CD4-positive, alpha-beta T cell treated with Interleukin-17A for 1 hour (primary cell): ENCODE measurements around the gene MAPK8.
"Not testable (repeated sequence)": the region's sequence is repeated elsewhere in the genome, so short reads cannot be mapped to it uniquely, and the experiment has no call there.

Experiments used
- DNase-seq: peaks from one replicate; pipeline ENCODE4 v3.0.0-alpha.2; 2020

MAPK8 gene

DNA sequence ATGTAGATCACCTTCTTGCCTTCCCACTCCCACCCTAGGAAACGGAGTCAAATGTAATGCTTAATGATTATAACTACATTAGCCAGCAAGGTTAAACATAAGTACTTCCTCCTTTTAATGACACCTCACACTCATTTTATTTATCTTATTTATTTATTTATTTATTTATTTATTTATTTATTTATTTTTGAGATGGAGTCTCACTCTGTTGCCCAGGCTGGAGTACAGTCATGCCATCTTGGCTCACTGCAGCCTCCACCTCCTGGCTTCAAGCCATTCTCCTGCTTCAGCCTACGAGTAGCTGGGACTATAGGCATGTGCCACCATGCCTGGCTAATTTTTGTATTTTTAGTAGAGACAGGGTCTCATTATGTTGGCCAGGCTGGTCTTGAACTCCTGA lies 115.4 kb downstream of the MAPK8 start:
- not testable (repeated sequence) for DNase-seq

DNA sequence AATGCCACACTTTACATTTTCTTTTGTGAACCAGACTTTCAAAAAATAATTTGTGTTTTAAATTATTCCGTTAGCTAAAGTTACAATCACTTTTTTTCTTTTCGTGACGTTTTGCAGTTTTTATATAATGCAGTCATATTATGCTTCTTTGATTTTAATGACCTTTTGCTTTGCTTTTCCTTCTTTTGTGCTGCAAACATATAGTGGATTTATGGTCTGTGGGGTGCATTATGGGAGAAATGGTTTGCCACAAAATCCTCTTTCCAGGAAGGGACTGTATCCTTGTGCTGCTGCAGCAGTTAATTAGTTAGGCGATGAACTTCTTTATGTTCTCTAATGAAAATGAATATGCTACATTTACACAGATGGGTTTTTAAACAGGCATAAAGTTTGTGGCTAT lies 117.4 kb downstream of the MAPK8 start:
- no peak for DNase-seq

DNA sequence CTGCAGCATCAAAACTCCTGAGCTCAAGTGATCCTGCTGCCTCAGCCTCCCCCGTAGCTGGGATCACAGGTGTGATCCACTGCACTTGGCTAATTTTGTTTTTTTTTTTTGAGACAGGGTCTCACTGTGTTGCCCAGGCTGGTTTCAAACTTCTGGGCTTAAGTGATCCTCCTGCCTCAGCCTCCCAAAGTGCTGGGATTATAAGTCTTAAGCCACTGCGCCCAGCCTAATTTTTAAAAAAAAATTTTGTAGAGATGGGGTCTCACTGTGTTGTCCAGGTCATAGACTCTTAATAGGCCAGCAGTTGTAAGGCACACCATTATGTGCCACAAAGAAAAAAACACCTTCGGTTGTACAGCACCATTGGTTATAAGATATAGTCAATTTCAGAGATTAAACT lies 122.4 kb downstream of the MAPK8 start:
- DNase-seq: no peak

DNA sequence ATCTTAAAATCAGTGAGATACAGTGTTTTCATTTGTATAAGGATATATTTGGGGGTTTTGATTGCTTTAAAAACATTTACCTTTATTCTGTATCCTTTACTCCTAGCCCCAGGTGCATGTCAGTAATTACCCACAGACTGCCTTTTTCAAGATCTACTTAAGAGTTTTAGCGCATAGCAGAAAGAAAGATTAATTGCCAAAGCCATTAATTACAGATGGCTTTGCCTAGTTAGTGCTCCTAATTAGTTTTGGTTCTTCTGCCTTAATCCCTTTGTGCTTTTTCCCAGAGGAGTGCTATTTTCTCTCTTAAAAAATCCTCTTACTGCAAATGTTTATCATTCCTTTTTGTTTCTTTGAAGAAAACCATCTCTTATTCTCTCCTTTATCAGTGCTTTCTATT lies 122.8 kb downstream of the MAPK8 start:
- DNase-seq: no peak

DNA sequence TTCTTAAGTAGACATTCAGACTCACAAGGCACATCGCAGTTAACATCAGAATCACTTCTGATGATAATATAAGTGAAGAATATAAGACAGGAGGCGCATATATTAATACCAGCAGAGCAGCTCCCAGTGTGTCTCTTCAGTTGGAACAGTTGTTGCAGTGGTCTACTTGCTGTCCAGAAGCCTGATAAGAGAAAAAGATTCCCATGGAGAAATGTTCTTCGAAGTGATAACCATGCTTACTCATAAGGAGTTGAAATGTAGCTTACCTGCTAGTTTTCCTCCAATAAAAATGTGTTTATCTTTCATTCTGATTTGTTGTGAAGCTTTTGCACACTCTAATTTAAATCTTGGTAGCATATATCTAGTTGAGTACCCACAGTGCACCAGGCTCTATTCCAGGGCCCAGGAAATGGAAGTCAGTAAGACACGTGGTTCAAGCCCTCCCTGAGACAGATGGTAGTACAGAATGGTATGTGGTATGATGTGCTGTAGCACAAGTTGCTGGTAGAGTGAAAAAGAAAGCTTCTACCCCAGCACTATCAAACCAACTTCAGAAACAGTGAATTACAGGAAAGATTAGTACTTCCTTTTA lies 124.0 kb downstream of the MAPK8 start:
- DNase-seq: no peak

DNA sequence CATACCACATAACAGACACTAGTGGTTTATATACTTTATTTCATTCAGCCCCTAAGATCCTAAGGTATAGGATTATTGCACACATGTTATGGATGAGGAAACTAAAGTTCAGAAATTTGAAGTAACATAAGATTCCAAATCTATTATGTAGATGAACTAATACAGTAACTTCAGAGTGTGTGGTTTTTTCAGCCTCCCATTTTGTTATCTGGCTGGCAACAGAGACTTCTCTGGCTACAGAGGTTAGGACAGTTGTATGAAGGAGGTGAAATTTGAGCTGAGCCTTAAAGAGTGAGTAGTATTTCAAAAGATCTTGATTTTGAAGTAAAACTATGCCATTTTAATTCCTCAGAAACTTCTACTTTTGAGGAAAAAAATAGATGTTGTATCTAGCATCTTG lies 125.4 kb downstream of the MAPK8 start:
- DNase-seq: no peak

DNA sequence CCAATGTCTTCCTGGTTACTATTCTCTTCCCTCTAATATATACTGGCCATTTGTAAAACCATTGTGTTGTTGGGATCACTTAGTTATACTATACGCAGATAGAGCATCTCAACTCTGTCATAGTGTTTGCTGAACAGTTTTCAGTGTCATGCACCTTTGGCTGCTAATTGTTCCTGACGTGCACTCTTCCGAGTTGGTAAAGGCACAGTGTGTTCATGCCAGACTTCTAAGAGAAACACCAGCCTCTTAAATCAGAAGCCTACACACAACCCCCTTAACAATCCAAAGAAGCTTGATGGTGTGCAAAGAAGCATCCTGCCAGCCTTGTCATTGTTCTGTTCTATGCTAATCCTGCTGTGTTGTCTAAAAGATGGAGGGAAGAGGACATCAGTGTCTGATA lies 131.1 kb downstream of the MAPK8 start:
- no peak for DNase-seq

DNA sequence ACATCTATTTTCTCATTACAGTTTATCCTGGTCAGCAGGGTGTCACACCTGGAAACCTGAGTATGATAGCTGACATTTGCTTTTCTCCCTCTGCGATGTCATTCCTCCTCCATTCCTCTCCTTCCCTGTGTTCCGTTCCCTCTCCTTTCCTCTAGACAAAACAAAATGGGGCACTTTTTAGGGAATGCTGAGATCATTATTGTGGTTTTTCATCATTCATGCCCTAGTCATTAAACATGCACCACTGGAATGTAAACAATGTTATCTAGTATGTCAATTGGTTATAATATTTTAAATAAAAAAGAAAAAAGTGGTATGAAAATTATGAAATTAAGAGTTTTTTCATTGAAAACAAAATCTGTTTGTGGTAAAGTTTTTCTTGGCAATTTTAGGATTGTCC lies 132.6 kb downstream of the MAPK8 start:
- no peak for DNase-seq

DNA sequence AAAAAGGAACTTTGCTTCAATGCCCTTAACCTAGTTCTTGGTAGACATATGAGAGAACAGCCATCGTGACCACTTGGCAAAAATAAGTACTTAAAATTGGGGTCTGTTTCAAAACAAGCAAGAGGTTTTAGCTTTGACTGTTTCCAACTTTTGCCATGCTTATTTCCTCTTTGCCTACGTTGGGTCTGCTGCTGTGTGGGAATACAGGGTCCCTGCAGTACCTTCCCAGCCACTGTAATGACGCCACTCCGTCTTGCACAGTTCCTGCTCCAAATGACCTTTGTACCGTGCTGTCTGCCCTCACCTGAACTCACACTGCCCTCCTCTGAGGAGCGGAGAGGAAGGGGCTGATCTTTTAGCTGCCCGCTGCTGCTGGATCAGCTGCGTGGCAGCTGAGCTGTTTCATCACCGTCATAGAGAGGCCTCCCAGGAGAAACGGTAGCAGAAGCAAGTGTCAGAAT lies 133.1 kb downstream of the MAPK8 start:
- no peak for DNase-seq

DNA sequence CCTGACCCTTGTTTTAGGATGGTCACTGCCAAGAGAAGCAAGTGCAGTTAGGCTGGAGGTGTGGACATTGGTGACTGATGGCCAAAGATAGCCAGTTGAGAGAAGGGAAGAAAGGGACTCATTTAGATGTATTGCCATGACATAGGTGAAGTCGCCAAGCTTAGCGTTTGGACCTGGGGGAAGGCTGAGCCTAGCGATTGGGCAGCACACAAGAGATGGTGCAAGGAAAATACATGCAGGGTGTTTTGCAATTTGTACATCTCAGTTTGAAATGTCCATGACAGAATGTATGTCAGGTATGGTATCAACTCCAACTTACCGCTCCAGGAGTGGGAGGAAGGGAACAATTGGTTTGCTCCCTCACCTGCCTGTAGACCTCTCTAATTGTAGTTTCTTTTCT lies 134.3 kb downstream of the MAPK8 start:
- DNase-seq: no peak

DNA sequence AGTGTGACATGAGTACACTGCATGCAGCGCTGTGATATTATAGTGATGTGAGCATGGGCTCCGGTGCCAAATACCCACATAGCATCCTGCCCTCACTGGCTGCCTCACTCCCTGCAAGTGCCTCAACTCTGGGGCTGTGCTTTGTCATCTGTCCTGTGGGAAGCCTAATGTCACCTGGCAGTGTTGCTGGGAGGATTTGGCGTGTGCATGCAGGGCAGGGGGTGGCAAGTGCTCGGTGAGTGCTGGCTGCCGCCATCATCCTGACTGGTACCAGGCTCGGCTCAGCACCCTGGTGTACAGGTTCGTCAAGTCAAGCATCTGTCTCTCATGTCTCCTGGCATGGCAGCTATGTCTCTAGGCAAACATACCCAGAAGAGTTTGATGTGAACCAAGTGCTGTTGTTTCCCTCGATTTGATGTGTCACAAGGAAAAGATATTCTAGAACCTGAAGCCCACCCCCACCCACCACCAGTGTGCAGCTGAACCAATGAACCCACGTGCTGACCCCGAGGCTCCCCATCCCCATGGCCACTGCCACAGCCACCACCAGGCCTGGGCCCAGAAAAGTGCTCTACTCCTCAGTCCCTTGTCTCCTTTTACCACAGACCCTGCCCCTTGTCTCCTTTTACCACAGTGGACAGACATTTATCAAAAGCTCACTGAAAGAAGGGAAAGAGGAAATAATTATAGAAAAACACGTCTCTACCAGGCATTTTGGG lies 135.8 kb downstream of the MAPK8 start:
- DNase-seq: no peak

DNA sequence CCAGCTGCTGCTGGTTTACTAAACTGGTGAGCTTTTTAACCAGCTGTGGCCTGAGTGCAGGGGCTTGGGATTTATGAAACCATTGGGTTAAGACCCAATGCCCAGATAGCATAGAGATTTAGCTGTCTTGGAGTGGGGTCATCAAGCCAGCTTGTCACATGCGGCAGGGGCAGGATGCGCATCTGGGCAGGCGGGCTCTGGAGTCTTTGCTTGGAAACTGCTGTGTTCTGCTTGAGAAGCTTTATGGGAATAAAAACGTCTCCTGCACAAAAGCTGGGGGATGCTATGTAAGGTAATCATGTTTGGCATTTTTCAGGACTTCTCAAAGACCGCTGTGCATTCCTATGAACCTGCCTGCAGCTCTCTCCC lies 136.3 kb downstream of the MAPK8 start:
- no peak for DNase-seq

DNA sequence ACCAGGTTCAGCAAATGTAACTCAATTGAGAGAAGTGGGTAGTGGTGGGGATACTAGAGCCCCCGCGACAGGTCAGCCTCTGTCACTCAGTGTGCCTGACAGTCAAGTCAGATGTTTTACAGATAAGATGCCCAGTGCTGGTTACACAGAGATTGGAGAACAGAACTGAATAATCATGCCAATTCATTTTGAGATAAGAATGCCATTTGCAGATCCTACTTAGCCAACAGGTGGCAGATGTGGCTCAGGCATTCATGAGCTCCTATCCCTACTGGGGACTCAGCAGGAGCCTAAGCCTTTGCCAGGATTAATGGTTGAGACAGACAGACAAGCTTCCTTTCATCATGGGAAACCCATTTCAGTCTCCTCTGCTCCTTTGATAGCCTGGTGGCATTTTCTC lies 137.8 kb downstream of the MAPK8 start:
- no peak for DNase-seq

DNA sequence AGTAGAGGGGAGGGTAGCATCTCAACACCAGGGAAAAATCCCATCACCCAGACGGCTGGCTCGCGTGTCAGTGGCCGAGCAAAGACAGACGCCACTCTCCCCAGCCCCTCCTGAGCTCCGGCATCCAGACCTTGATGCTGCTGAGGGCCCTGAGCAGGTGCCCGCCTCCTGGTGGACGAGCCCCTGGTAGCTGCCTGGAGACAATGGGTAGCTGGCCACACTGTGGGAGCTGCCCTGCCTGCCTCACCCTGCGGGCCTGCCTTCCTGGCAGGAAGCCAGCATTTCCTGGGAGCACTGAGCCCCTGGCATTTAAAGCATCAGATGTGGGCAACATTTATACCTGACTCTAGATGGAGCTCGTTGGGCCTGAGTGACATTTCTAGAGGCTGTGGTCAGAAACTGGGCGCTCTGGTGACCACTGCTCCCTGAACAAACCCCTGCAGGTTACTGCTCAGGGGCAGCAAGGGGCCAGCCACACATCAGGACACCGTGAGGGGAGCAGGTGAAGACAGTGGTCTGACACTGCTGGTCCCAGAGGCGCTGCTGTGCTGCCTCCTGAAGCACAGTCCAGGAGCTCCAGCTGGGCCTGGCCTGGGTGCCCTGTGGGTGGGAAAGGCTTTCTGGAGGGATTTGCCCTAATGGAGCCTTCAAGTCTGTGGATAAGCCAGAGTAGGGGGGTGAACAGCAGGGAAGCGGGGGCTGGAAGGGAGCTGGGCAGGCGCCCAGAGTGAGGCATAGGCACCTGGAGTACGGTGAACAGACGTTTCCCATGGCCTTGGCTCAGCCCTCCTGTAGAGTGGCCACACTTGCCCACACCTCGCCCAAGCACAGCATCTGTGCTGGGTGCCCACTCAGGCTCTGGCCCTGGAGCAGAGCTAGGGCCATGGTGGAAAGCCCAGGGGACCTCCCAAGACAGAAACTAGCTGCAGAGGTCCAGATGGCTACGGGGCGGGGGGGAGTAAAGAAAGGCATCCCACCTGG lies 138.7 kb downstream of the MAPK8 start:
- no peak for DNase-seq

DNA sequence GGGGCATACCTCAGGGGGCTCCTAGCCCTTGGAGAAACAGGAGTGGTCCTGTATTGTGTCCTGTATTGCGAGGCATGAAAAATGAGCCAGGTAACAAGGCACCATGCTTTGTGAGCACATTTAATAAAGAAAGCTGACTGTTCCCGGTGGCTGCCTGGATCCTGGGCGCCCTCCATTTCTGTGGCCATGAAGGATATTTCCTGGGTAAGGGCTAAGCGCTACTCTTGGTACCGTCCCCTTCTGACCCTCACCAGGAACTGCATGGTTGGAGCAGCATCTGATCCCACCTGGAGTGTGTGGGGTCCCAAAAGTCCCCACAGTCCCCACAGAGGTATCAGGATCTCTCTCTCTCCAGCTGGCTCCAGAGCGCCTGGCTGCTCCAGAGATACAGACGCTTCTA lies 139.5 kb downstream of the MAPK8 start:
- no peak for DNase-seq

DNA sequence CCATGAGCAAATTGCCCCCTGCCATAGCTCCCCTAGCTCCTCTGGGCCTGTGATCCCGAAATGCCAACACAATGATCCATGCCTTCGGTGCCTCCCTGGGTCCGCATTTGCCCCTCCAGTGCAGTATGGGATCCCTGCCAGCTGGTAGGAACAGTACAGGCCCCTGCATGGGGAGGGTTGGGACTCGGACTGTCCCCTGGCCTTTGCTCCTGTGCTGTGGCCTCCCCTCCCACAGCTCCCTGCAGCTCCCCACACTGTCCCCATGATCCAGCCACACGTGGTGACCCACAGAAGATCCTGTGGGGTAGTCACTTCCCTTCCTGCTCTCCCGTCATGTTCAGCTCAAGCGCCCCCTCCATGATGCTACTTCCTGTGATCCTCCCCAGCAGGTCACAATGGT lies 140.3 kb downstream of the MAPK8 start:
- DNase-seq: no peak

DNA sequence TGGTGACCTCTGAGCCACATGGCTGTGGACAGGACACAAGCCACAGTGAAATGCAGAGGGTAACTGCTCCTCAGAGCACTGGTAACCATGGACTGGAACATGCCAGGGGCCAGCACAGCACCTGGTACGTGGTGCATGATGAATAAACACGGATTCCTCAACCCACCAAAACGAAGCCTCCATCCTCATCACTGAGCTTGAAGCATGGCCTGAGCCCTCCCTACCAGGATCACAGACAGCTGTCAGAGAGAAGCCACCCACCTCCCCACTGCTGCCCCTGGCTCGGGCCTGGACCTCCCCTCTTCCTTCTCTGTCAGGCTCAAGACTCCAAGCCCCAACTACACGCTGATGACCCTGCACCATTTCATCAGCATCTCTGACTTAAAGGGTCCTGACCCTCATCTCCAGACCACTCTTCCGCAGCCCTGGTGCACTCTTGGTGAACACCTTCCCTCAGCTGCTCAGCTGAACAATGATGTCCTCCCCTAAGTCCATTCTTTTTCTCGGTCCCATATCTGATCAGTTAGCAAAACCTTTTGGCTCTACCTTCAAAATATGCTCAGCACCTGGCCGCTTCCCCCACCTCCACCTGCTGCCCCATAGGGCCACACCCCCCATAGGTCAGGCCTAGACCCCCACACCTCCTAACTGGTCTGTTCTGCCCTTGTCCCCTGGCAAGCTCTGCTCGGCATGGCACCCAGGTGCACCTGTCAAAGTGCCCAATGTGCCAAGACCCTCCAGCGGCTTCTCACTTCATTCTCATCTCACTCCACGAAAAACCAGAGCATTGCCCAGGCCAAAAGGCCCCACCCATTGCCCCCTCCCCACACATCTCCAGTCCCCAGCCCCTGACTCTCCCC lies 141.1 kb downstream of the MAPK8 start:
- no peak for DNase-seq

DNA sequence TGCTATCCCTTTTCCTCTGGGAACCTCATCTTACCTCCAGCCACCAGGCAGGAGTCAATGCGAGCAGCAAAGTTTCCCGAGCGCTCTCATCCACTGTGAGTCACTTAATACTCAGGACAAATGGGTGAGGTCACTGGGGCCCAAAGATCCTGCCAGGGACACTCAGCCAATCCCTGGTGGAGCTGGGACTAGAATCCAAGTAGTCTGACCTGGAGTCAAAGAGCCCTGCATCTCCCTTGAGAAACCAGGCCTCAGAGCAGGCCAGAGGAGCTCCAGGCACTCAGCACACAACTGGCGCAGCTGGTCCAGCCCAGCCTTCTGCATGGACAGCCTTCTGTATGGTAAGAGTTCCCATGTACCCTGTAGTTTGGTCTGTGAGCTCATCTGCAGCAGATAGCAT lies 142.3 kb downstream of the MAPK8 start:
- no peak for DNase-seq

DNA sequence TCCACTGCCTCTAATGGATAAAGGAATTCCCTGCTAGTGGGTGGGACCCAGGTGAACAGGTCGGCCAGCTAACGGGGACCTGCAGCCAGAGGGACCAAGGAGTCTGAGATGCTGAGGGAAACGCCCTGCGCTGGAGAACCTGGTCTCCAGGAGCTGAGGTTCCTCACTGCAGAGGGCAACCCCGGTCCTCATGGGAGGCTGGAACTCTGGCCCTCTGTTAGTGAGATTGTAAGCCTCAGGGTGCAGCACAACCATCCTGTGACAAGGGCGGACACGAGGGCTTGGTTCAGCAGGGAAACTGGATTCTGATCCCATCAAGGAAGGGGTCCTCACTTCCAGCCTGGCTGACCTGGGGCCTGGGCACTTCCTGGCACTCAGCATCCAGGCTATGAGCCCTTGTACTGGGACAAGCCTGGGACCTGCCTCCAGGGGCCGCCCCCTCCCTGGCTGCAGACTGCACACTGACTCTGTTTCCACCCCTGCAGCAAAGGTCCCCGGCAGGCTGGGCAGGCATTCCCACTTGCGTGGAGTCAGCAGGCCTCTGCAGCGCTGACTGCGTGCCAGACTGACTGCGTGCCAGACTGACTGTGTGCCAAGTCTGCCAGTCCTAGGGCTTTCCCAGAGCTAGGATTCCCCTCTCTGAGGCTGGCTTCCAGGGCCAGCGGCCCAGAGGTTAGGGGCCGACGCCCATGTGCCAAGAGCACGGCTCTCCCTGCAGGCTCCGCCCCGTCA lies 143.2 kb downstream of the MAPK8 start:
- DNase-seq: no peak

DNA sequence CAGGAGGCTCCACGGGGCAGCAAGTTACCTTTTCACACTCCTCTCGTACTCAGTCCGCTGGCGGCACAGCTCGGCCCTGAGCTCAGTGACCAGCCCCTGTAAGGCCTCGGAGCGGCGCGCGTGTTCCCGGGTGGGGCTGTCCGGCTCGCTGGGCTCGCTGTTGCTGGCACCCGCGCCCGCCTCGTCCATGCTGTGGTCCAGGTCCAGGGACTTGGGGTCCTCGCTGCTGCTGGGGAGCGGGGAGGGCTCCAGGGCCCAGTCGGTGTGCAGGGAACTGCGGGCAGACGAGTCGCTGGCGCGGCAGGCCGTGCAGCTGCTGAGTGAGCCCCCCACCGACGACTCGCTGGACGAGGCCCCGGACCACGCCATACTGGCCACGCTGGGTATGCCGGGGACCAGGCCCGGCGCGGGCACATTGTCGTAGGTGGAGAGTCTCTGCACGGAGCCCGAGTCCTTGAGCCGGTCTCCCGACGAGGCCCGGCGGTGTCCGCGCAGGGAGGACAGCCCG lies 143.8 kb downstream of the MAPK8 start:
- no peak for DNase-seq

DNA sequence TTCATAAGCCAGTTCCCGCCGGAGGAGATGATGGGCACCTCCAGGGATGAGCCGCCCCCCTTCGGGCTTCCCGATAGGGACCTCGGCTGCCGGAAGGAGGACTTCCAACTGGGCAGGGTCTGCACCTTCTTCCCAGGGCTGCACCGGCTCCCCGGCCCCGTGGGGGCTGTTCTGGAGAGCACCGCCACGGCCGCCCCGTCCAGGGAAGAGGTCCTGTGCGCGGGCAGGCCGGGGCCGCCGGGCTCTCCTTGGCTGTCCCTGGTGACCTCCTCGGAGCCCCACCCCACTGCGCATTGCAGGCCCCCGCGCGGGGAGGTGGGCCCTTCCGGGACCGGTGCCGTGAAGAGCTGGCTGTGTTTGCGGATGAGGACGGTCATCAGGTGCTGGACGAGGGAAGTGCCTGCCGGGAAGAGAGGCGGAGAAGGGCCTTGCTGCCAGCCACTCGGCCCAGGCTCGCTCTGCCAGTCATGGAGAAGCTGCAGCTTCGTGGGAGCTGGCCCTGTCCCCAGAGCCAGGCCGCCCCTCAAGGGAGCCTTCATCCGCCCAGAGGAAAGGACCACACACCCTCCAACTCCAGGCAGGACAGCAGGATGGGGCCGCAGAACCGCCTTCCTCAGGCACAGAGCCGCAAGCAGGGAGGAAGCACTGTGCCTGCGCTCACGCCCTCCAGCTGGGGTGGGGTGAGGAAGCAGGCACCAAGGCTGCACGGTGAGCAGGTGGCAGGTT lies 144.4 kb downstream of the MAPK8 start:
- DNase-seq: no peak
